ENCODE results near the gene FAM241A.
"Not testable (repeated sequence)": the region's sequence is repeated elsewhere in the genome, so short reads cannot be mapped to it uniquely, and the experiment has no call there.

FAM241A gene

DNA sequence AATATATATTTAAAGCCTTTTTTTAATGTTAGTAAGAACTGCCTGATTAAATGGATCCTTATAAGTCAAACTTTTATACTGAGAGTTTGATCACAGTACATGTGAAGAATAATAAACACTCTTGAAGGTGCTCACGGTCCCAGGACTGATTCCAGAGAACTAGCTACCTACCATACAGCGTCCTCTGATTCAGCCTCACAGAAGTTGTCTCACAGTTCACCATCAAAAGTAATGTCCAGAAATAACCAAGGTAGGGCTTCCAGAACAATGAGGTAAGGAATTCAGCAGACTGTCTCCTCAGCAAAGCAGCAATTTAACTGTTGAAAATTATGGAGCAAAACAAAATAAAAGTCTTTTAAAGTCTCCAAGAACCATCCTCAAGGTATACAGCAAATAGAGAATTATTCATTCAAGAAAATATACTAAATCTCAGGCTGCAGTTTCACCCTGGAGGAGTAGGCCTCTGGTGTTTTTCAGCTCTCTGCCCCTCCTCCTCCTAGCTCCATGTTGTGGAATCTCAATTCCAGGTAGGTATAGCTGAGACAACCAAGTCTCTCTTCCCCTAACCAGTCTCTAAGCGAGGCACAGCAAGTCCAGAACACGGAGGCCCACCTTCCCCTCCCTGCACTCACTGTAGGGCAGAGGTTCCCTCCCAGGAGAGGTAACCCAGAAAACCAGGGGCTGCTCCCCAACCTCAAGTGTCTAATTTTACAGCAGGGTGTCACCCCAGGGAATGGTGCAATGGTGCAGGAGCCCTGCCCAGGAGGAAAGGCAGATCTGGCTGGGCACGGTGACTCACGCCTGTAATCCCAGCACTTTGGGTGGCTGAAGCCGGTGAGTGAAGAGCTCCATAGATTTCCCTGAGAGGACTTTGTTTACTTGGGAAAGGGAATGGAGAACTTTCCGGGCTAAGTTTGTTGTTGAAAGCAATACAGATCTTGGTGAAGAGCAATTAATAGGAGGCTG lies 28.6 kb downstream of the FAM241A start:
- DNase-seq: peak; percentile 13

DNA sequence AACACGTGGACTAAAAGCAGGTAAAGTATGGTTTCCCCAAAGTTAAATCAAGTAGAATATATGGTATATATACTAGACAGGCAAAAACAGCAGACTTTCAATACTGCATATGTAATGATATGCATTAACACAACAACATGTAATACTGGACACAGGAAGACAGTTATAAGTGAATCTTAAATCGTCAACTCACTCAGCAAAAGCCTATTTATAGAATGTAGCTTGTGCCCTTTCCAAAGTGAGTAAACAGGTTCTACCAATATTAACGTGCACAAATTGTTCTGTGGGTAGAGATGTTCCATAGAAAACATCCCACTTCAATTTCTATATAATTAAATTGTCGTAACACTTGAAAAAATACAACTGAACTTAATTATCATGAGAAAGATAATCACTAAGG lies 30.6 kb downstream of the FAM241A start:
- DNase-seq: no peak

DNA sequence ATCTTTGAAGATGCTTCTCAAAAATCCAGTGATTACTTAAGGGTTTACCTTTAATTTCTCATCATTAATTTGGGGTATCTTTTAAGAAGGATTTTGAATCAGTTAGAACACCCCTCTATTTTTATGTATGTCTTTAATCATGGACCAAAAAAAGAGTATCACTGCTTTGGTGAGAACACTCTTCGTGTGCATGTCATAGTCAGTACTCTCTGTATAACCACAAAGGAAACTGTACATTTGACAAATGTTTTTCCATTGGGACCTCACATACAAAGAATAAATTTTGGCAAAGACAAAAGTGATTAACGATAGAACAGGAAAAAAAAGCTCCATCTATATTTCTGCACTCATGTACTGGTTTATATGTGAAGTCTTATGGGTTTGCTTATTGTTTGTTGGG lies 31.3 kb downstream of the FAM241A start:
- no peak for DNase-seq

DNA sequence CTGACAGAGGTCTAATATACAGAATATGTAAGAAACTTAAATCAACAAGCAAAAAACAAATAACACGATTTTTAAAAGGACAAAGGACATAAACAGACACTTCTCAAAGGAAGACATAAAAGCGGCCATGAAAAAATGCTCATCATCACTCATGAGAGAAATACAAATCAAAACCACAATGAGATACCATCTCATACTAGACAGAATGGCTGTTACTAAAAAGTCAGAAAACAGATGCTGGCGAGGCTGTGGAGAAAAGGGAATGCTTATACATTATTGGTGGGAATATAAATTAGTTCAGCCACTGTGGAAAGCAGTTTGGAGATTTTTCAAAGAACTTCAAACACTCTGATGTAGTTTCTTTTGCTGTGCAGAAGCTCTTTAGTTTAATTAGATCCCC lies 33.5 kb downstream of the FAM241A start:
- peak; percentile 6 for DNase-seq

DNA sequence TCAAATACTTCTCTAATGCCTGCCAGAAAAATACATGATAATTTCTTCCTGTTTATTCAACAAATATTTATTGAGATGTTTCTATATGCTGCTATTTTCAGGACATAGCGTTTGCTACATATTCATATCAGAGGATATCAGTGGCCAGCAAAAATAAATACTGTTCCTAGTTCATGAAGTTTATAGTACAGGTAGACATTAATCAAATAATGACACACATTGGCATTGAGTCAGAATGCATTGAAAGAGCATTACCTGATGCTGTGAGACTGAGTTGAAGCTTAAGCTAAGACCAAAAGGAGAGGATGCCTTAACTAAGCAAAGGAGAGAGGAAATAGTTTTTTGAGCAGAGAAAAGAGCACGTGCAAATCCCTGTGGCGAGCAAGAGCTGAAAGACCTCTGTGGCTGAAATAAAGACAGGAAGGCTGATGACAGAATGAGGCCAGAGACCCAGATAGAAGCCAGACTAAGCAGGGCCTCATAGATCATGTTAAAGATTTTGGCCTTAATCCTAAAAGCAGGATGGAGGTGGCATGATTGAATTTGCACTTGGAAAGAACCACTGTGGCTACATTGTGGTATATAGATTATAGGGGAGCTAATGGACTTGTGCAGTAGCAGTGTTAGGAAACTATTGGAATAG lies 36.2 kb downstream of the FAM241A start:
- DNase-seq: no peak

DNA sequence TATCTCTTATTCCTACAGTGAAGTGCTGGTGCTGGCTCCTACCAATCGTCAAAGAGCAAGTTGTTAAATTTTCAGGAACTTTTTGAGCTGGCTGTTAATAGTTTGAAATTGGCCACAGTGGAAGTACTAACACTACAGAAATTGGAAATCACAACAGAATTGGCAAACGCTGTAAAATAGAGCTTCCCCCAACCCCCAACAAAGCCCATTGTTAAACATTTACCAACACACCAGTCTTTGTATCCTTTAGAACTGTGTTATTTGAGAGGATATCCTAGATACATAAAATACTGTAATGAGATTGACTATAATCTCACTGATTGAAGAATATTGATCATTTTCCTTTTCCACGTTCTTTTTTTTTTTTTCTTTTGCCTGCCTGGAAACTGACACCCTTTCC lies 37.4 kb downstream of the FAM241A start:
- no peak for DNase-seq

DNA sequence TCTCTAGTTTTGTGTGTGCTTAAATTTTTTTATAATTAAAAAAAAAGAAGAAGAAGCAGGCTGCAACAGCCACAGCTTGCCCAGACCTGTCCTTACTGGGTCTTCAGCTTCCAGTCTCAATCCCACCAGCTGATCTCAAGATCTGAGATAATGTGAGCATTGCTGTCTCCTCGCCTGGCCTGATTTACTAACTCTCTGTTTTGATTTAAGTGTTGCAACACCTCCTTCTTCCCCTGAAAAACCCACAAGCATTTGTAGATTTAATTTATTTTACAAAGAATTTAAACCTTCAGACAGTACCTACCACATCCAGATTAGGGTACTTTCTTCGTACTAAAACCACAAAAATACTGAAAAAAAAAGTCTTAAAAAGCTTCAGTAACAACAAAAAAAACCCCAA lies 38.0 kb downstream of the FAM241A start:
- no peak for DNase-seq

DNA sequence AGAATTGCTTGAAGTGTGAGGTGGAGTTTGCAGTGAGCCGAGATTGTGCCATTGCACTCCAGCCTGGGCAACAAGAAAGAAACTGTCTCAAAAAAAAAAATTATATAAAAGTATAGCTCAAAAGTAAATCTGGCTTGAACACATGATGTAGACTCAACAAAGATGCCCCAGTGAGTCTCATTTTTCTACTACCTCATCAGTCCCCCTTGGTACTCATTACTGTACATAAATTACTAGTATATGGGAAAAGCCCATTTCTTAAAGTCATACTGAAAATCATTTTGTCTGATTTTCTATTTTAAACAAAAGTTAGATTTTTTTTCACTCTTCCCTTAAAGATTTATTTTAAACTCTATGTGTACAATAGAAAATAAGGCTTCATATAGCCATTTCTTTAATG lies 39.2 kb downstream of the FAM241A start:
- no peak for DNase-seq

DNA sequence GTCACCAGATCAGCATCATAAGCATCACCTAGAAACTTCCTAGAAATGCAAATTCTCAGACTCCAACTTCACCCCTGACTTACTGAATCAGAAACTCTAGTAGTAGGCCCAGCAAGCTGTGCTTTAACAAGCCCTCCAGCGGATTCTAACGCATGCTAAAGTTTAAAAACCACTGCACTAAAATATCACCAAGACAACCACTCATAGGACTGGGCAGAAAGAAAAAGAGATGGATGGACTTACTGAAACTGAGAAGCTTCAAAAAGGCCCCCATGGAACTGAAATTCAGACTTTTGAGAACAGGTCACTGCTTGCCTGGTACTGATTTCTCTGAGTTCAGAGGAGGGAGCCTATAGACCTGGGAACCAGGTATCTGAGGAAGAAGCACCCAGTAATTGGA lies 40.1 kb downstream of the FAM241A start:
- DNase-seq: no peak

DNA sequence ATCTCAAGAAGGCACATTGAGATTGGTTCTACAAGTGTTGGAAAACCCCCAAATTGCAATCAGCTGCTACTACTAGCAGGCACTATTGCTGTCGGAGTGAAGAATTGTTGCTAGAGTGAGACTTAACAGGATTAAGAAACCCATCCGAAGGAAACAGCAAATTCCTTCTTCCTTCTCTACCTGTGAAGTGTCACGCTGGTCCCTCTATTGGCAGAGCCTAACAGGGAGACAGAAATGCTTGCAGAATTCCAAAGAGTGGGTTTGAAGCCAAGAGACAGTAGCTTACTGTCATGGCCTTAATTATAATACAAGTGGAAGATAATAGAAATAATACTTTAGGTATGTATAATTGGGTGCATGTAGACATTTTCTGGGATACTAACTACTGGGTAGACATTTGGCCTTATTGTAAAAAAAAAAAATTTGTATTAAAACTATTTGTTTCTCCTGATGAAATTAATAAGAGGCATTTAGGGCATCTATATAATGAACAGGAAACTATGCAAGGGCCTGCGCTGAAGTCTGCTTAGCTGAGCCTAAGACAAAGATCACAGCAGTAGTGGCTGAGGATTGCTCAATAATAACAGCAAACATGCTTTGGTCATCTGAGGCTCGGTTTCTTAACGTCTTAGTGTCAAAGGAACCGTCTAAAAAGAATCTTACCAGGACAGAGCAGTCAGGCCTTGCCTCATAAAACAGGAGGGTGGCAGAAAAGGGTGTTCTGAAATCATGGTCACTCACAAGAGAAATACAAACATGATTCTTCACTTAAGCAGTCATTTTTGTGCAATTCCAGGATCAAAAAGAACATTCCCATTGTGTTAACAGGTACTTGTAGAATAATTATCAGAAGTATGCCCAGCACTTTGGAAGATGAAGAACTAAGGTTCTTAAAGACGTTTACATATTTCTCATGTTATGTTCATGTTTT lies 40.8 kb downstream of the FAM241A start:
- DNase-seq: no peak

DNA sequence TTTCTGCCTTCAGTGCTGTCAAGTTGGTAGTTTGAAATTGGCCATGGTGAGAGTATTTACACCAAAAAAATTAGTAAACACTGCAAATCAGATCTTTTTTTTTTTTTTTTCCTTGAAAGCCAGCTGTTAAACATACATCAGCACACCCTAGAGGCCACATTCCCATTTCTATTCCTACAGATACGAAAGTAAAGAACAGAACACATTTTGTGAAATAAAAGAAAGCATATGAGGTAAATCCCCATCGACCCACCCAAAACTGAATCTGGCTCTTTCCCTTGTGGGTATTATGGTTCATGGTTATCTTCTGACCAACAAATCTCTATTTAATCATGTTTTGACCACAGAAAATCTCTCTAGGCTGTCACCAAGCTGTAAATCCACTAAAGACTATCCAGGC lies 44.5 kb downstream of the FAM241A start:
- no peak for DNase-seq

DNA sequence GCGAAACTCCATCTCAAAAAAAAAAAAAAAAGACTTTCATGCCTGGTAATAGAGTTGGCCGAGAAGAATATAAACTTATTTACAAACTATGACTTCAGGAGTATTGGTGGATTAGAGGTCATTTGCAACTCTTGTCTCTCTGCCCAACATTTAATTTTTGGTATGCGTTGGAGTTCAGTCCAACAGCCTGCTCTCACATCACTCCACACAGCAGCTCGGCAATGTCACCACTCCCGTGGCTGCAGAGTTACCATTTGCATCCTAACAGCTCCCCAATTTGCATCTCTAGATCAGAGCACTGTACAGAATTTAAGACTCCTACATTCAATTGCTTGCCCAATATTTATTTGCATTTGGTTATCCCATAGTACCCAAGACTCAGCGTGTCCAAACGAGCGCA lies 45.4 kb downstream of the FAM241A start:
- DNase-seq: no peak

DNA sequence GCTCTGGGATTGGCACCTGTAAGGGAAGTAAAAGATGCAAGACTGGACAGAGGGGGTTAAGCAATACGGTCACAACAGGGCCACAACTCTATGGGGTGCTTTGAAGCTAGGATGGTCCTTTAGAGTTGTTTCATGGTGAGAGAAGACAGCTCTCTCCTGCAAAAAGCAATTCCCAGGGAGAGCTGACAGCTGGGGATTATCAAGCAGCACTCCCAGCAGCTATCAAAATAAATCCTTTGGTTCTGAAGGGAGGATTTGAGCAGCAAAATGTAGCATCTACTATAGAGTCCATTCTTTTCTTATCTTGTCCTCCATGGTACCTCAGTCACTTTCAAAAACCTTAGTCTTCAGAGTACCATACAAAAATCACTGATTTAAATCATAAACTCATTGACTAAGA lies 51.2 kb downstream of the FAM241A start:
- DNase-seq: no peak

DNA sequence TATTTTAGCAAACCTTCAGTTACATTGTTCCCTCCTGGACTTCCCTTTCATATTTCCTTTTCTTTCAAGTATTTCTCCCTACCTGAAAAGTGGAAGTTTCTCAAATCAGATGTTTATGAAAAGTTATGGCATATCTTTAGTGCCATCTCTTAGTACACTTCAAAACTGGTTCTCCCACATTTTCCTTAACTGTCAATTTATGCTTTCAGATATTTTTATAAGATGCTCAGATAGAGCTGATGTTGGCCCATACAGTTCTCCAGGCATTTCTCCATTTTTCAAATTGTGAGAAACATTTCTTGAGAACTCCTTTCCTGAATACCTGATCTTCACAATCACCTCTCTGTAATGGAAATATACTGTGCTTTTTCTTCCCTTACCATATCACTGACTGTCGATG lies 53.8 kb downstream of the FAM241A start:
- DNase-seq: no peak

DNA sequence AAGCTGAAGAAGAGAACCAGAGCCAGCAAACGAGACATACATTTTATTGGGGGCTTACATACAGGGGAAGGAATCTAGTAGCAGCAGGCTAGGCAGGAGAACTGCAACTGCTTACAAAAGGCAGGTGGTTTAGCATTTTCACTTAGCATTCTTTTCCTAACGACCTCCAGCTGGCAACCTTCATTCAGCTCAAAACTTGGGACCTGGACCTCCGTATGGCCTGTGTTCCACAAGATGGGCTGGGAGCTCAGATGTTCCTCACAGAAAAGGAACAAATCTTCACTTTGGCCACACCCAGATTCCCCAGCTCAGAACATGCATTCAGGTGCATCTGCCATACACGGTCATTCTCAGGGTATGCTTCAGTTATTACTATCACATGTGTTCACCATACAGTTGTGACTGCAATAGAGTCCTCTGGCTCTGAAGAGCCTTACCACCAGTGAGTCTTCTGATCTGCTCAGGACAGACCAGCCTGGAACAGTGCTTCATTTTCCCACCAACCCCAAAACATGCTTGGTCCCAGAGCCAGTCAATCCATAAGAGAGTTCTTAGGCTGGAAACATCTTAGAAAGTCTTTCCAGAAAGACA lies 56.8 kb downstream of the FAM241A start:
- no peak for DNase-seq

DNA sequence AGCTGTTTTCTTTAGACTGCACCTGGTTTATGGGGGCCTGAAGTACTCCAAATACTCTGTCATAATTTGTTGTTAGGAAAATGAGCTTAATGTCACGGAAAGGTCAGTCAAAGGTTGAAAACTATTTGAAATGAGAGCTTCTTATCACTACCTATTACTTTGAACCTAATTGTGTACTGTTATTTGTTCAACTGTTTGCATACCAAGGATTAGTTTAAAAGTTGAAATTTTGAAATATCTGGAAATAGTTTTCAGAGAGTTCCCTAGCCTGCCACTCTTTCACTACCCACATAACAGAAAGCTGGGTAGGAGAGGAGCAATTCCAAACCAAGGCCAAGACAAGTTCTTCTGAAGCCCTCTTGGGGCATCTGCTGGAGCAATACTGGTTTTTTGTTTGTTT lies 58.3 kb downstream of the FAM241A start:
- no peak for DNase-seq

DNA sequence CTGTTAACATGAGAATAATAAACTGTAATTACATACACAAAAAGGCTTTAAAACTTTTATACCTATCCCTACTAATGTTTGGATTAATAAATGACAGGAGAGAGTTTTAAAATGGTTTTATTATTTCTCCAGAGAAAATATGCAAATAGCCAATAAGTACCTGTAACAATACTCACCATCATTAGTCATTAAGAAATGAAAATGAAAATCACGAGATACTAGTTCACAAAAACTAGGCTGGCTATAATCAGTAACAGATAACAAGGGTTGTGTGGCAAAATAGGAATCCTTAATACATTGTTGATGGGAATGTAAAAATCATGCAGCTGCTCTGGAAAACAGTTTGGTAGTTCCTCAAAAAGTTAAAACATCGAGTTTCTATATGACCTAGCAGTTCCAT lies 61.2 kb downstream of the FAM241A start:
- no peak for DNase-seq

DNA sequence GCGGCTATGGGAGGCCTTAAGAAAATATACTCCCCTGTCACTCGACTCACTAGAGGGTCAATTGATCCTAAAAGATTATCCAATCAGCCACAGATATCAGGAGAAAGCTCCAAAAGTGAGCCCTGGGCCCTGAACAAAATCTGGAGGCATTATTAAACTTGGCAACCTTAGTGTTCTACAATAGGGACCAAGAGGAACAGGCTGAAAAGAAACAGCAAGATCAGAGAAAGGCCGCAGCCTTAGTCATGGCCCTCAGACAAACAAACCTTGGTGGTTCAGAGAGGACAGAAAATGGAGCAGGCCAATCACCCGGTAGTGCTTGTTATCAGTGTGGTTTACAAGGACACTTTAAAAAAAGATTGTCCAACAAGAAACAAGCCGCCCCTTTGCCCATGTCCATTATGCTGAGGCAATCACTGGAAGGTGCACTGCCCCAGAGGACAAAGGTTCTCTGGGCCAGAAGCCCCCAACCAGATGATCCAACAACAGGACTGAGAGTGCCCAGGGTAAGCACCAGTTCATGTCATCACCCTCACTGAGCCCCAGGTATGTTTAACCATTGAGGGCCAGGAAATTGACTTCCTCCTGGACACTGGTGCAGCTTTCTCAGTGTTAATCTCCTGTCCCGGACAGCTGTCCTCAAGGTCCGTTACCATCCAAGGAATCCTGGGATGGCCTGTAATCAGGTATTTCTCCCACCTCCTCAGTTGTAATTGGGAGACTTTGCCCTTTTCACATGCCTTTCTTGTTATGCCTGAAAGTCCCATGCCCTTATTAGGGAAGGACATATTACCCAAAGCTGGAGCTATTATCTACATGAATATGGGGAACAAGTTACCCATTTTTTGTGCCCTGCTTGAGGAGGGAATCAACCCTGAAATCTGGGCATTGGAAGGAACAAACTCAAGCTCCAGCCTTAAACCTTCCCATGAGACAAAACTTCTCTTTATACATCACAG lies 63.2 kb downstream of the FAM241A start:
- DNase-seq: not testable (repeated sequence)

DNA sequence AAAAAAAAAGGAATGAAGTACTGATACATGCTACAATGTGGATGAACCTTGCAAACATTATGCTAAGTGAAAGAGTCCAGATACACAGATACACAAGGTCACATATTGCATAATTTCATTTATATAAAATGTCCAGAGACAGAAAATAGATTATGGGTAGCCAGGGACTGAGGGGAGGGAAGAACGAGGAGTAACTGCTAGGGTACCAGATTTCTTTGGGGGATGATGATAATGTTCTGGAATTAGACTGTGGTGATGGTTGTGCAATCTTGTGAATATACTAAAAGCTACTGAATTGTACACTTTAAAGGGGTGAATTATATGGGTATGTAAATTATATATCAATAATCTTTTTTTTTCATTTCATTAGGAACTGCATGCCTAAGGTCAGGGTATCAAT lies 65.5 kb downstream of the FAM241A start:
- DNase-seq: no peak

DNA sequence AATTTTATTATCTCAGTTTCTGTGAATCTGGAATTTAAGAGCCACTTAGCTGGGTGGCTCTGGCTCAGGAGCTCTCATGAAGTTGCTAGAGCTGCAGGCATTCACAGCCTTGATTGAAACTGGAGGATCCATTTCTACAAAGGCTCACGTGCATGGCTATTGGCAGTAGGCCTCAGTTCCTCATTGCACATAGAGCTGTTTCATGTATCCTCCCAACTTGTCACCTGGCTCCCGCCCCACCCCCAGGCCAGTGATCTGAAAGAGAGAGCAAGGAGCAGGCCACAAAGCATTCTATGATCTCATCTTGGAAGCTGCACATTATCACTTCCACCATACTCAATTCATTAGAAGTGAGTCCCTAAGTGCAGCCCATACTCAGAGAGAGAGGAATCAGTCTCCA lies 67.8 kb downstream of the FAM241A start:
- peak; percentile 2 for DNase-seq

DNA sequence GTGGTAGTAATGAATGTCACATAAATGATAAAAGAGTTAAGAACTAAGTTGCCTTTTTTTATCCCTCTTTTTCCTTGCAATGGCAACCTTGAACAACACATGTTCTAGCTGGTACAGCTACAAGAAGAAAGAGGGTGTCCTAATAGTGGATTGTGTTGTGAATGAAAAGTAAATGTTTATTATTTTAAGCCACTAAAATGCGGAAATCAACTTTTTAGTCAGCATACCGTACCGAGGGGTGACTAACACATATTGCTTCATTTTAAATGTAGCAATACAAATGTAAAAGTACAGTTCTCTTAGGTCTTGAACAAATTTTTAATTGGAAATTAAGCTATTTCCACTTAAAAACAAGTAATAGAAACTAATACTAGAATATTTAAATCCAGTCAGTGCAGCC lies 68.6 kb downstream of the FAM241A start:
- DNase-seq: peak; percentile 14
